Lower leg skin (tissue), 4 donors: ENCODE results near the gene CHRNA10. TPM values are rescaled to one million over a fixed set of nuclear protein-coding genes. Genes with fewer than 3 reads are reported as not detected.

Source experiments
- DNase-seq, 2 donors: peaks; one replicate each; pipeline ENCODE4 v3.0.0-alpha.2; 2019; ENCODE audit warnings: low spot score in 2 of 2
- H3K4me3 ChIP-seq: fragments of 200-600 bp; sonication (generic); 2 replicates; pipeline ENCODE4 v1.5.1; 2017; ENCODE audit warnings: mild to moderate bottlenecking, low read depth; ENCODE audit not compliant: poor library complexity, severe bottlenecking
- CTCF ChIP-seq, 3 donors: fragments of 450-650 bp; IDR thresholded peaks; one replicate each; pipeline ENCODE4 v1.5.1; 2016; ENCODE audit warnings: antibody characterized with exemption in 3 of 3, mild to moderate bottlenecking in 3 of 3, moderate library complexity in 2 of 3
- POLR2A ChIP-seq, 2 donors: fragments of 450-650 bp; IDR thresholded peaks; one replicate each; pipeline ENCODE4 v1.6.1; 2016 to 2017; ENCODE audit warnings: antibody characterized with exemption in 2 of 2, mild to moderate bottlenecking in 1 of 2, moderate library complexity in 1 of 2
- WGBS, 2 donors: methylation state at CpG; one replicate each; pipeline ENCODE4 v1.1.5; 2018; 5-methylcytosine and 5-hydroxymethylcytosine counted together
- intact Hi-C: fragments of 100-400 bp; cut with DNase I; formaldehyde crosslinking; loops from one replicate; pipeline ENCODE4 v1.15.0; 2023; ENCODE audit warnings: low total_unique reads
- total RNA-seq, 4 donors: library from RNA; depleted of rRNA; stranded (reverse); fragments of >200 nt; gene quantifications; one replicate each; pipeline ENCODE4 v1.1.0, GENCODE V29; 2016

Gene CHRNA10
- total RNA-seq, 4 donors from 2014 or later, result 1.1 TPM; not detected in 3

- intact Hi-C loops, result no loop called here
- TF ChIP-seq CTCF (IDR thresholded peaks at IDR 0.05) (no peak), POLR2A (IDR thresholded peaks at IDR 0.05) (no peak)
- no peak overlapping the region for H3K4me3 ChIP-seq
- WGBS, 2 donors, result 95% methylated on average over 13 to 14 of the region's 14 CpGs
- no peak for DNase-seq
Measured at GRCh38 chr11:3639841-3640240, 31.3 kb downstream of the CHRNA10 start.

GRCh38 chr11:3638513-3638912 lies 32.7 kb downstream of the CHRNA10 start:
- intact Hi-C loops, result no loop called here
- no peak for DNase-seq
- H3K4me3 ChIP-seq, result no peak overlapping the region
- WGBS, 2 donors, result 83 to 88% methylated on average over 5 of the region's 5 CpGs
- TF ChIP-seq POLR2A (IDR thresholded peaks at IDR 0.05) (no peak), CTCF (IDR thresholded peaks at IDR 0.05) (no peak)

GRCh38 chr11:3637201-3637600 lies 34.0 kb downstream of the CHRNA10 start:
- TF ChIP-seq CTCF (IDR thresholded peaks at IDR 0.05), result no peak
- TF ChIP-seq POLR2A (IDR thresholded peaks at IDR 0.05), result no peak
- intact Hi-C loops, result no loop called here
- no peak for DNase-seq
- no peak overlapping the region for H3K4me3 ChIP-seq
- WGBS, 2 donors, result 86% methylated on average over 13 of the region's 13 CpGs

- TF ChIP-seq POLR2A (IDR thresholded peaks at IDR 0.05) (no peak), CTCF (IDR thresholded peaks at IDR 0.05) (no peak)
- H3K4me3 ChIP-seq, result no peak overlapping the region
- no peak for DNase-seq
- intact Hi-C loops, result no loop called here
- 86 to 94% methylated on average over 14 to 15 of the region's 15 CpGs for WGBS, 2 donors
Measured at GRCh38 chr11:3635641-3636375, 35.4 kb downstream of the CHRNA10 start.

GRCh38 chr11:3632070-3632660 lies 39.0 kb downstream of the CHRNA10 start:
- 90 to 93% methylated on average over 5 of the region's 5 CpGs for WGBS, 2 donors
- DNase-seq, result no peak
- no peak overlapping the region for H3K4me3 ChIP-seq
- TF ChIP-seq CTCF (IDR thresholded peaks at IDR 0.05), result no peak
- no peak for TF ChIP-seq POLR2A (IDR thresholded peaks at IDR 0.05)
- intact Hi-C loops, result no loop called here
